SU-DHL-6 (cell line): ENCODE measurements around the gene ETV6.

Experiments used
- CTCF ChIP-seq: fragments of 200-600 bp; sonication (generic); IDR thresholded peaks from one replicate; pipeline ENCODE4 v1.5.1; 2017; ENCODE audit warnings: antibody characterized with exemption, mild to moderate bottlenecking, low read length, moderate library complexity; ENCODE audit not compliant: insufficient read depth, poor library complexity, severe bottlenecking
- EZH2phosphoT487 ChIP-seq: fragments of 200-600 bp; sonication (generic), shearing (Covaris generic); conservative IDR thresholded peaks from 2 replicates; pipeline ENCODE4 v1.6.1; 2018; ENCODE audit warnings: mild to moderate bottlenecking, antibody characterized with exemption, low read length, moderate library complexity, mixed read lengths

- no peak for TF ChIP-seq CTCF
- no peak for TF ChIP-seq EZH2phosphoT487
Measured at GRCh38 chr12:11726659-11727058, 77.2 kb downstream of the ETV6 start.
